Activated T-cell treated with anti-CD3 and anti-CD28 coated beads for 48 hours (primary cell): Measurements from ENCODE around the gene BEAN1.
"Not testable (repeated sequence)": the region's sequence is repeated elsewhere in the genome, so short reads cannot be mapped to it uniquely, and the experiment has no call there.

Source experiments
- DNase-seq: peaks from one replicate; pipeline ENCODE4 v3.0.0-alpha.2; 2020; ENCODE audit warnings: low read depth

Gene BEAN1

DNA sequence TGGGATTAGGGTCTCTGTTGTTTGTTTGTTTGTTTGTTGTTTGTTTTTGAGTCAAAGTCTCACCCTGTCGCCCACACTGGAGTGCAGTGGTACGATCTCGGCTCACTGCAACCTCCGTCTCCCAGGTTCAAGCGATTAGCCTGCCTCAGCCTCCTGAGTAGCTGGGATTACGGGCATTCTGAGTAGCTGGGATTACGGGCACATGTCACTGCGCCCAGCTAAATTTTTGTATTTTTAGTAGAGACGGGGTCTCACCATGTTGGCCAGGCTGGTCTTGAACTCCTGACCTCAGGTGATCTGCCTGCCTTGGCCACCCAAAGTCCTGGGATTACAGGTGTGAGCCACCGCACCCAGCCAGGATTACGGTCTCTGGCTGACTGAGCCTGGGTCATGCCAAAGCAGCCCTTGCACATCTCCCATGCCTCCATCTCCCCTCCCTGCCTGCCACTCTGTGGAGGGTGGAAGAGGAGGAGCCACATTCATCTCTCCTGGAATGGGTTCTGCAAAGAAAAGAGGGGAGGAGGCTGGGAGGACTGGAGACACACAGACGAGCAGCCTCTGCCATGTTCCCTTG is 59.2 kb downstream of the BEAN1 start:
- DNase-seq, result no peak

DNA sequence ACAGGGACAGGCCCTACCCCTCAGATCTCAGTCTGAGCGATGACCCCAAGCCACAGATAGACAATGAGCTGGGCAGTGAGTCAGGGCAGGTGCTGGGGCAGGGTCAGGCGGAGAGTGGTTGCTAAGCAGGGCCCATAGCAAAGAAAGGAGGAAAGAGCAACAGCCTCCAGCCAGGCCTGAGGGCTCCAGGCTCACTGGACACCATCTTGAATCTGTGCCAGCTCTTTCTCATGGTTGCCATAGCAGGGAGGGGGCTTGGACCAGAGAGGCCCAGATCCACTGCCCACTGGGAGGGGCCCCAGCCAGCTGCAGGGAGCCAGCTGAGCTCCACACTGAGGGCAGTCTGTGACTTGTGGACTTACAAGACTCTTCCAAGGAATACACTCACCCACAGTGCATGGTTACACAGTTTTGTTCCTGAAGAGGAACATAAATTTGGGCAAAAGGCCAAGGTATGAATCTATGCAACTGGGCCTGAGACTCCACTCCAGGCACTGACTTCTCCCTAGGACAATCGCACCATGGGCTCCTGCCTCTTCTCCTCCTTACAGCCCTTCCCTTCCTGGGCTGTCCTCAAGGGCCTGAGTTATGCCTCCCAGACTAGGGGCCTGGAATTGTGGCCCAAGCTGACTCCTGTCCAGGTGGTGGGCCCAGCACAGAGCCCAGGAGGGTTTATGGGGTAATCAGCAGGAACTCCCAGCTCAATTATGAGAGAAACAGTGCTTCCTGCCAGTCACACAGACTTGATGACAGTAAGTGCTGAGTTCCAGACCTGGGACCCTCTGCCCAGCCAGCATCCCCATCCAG is 59.9 kb downstream of the BEAN1 start:
- DNase-seq, result no peak

DNA sequence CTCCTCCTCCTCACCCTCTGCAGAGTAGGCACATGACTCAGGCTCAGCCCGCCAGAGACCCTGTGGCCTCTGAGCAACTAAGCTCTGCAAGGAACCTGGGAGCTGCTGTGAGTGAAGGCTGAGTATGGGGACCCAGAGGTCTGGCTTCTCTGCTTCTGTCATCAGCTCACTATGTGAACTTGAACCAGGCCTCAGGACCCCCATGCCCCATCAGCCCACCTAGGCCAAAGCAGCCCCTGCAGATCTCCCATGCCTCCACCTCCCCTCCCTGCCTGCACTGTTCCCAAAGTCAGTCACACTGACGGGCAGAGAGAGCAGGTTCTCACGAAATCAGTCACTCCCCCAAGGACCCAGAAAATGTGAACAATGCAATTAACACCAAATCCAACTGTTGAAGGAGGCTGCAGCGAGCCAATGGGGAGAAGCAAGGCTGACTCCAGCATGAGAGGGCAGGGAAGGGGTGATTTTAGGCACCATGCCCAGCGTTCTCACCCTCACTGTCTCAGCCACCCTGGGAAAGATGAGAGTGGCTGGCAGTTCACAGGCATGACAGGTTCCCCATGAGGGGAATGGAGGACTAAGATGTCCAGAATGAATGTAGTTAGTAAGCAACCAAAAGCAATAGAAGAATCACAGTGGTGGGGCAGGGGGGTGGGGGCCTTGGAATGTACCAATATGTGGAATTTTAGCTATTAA is 60.6 kb downstream of the BEAN1 start:
- DNase-seq, result no peak

DNA sequence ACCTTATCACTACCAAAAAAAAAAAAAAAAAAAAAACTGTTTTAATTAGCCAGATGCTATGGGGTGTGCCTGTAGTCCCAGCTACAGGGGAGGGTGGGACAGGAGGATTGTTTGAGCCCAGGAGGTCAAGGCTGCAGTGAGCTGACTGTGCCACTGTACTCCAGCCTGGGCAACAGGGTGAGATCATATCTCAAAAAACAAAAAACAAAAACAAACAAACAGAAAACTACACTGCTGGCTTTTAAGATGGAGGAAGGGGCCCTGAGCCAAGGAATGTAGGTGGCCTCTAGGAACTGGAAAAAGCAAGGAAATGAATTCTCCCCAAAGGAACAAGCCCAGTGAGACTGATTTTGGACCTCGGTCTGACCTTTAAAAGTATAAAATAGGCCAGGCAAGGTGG is 61.4 kb downstream of the BEAN1 start:
- no peak for DNase-seq

DNA sequence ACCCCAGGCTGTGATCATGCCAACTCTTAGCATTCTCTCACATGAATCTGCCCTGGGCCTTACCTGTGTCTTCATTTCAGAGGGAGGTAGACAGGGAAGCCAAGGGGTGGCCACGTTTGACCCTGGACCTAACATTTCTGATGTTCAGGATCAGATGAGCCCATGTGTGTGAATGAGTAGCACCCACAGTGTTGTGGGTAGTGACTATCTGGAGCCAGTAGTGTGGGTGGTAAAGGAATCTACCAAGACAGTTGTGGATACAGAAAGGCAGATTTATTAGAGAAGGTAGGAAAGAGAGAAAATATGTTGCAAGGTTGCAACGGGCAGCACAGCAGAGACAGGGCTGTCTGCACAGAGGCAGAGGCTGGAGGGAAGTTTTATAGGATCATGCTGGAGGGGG is 62.3 kb downstream of the BEAN1 start:
- no peak for DNase-seq

DNA sequence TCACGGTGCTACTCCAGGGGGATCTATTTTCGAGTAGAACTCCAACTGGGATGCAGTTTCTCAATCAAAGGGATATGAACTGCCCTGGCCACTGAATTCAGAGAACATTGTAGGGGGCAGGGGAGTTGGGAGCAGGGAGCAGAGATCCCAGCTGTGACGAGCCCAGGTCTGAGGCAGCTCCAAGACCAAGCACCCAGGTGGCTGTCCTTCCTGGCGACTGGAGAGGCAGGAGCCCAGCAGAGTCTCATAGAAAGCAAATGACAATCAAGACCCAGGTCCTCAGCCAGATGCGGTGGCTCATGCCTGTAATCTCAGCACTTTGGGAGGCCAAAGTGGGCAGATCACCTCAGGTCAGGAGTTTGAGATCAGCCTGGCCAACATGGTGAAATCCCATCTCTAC is 62.7 kb downstream of the BEAN1 start:
- no peak for DNase-seq

DNA sequence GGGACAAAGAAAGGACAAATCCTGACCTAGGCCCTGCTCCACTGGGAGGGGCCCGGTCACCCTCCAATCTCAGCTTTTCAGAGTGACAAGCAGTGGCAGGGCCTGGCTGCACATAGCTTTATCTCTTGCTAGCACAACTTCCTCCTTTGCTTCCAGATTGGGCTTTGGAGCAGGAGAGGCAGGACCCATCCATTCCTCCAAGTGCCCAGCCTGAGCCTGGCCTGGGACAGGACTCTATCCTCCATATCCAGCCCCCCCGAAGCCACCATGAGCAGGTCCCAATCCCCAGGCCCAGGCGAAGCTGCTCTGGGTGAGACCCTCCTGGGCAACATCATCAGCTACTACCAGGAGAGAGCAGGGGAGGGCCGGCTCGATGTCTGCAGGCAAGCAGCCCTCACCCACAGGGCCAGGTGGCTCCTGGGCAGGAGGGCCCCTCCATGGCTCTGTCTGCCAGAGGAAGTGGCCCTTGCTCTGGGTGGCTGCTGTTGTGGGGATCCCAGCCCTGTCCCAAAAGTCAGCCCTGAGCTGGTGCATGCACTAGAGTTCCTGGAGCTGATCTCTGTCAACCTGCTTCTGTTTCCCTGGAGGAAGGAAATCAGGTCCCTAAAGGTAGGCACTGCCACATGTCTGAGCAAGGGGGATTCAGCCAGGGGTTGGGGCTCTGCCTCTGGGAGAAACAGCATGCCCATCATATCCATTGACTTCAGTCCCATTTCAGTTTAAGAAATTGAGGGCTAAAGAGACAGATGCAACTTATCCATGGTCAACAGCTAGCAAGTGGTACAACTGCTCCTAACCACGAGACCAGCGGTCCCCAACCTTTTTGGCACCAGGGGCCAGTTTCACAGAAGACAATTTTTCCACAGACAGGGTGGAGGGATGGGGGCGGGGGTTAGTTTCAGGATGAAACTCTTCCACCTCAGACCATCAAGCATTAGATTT is 64.0 kb downstream of the BEAN1 start:
- no peak for DNase-seq

DNA sequence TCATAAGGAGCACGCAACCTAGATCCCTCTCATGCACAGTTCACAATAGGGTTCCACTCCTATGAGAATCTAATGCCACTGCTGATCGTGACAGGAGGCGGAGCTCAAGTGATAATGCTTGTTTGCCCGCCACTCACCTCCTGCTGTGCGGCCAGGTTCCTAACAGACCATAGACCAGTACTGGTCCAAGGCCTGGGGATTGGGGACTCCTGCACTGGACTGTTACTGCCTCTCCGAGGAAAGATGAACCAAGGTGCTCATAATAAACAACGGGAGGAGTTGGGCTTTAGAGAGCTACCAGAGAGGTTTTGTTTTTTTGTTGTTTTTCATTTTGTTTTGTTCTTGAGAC is 64.6 kb downstream of the BEAN1 start:
- no peak for DNase-seq

DNA sequence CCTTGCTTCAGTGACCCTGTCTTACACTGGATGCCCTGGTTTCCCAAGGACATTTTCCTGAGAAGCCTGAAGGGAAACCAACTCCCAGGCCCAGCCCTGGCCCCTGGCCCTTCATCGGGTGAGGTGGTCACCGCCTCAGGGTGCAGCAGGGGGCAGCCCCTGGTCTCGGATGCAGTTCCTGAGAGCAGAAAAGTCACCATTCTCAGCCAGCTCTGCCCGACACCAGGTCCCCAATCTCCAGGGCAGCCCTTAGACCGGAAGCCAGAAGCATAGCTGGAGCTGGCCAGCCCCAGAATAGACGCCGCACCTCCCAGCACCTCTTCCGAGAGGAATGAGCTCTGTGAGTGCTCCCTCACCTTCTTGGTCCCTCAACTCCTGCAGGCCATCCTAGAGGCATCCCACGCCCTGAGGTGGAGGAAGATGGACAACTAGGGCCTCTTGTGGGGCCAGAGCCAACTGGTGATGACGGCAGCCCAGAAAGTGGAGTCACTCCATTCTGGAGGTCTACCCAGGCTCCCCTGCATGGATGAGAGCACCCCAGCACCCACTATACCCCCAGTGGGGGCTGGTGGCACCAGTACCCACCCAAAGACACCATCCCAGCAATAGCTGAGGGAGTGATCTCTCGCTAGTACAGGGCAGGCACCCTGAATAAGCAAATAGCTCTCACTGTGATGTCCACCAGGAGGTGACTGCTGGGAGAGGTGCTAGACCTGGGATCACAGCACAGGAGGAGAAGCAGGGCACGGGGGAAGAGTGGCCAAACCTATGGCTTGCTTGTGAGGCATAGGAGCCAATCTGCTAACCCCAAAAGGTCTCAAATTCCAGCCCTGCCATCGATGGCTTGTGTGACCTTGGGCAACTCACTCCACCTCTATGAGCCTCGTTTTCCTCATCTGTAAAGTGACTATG is 66.7 kb downstream of the BEAN1 start:
- no peak for DNase-seq

DNA sequence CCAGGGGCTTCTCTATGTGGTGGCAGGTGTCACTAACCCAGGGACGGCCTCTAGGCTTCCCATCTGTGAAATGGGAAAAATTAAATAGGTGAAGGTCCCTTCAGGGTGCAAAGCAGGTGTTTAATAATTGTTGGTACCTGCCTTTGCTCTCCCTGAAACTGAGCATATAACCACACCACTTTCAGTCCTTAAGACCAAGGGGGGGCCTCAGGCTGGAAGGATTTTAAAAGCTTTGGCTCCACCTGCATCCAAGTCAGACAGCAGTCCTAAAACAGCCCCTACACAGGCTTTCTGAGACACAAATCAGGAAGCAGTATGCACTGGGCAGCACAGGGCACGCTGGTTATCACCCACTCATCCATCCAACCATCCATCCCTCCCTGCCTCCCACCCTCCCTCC is 67.8 kb downstream of the BEAN1 start:
- DNase-seq, result no peak

DNA sequence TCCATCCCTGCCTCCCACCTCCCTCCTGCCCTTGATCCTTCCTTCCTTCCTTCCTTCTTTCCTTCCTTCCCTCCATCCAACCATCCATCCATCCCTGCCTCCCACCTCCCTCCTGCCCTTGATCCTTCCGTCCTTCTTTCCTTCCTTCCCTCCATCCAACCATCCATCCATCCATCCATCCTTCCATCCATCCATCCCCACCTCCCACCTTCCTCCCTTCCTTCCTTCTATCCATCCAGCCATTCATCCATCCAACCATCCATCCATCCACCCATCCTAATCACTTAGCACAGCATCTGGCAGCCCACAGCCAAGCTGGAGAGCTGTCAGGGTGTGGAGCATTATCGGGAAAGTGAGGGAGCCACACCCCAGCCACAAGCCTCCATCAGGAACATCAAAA is 68.3 kb downstream of the BEAN1 start:
- no peak for DNase-seq

DNA sequence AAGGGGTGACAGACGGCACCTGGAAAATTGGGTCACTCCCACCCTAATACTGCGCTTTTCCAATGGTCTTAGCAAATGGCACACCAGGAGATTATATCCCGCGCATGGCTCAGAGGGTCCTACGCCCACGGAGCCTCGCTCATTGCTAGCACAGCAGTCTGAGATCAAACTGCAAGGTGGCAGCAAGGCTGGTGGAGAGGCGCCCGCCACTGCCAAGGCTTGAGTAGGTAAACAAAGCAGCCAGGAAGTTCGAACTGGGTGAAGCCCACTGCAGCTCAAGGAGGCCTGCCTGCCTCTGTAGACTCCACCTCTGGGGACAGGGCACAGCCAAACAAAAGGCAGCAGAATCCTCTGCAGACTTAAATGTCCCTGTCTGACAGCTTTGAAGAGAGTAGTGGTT is 69.1 kb downstream of the BEAN1 start:
- DNase-seq, result not testable (repeated sequence)

DNA sequence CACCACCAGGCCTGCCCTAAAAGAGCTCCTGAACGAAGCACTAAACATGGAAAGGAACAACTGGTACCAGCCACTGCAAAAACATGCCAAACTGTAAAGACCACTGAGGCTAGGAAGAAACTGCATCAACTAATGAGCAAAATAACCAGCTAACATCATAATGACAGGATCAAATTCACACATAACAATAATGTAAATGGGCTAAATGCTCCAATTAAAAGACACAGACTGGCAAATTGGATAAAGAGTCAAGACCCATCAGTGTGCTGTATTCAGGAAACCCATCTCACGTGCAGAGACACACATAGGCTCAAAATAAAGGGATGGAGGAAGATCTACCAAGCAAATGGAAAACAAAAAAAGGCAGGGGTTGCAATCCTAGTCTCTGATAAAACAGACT is 70.8 kb downstream of the BEAN1 start:
- DNase-seq, result not testable (repeated sequence)

DNA sequence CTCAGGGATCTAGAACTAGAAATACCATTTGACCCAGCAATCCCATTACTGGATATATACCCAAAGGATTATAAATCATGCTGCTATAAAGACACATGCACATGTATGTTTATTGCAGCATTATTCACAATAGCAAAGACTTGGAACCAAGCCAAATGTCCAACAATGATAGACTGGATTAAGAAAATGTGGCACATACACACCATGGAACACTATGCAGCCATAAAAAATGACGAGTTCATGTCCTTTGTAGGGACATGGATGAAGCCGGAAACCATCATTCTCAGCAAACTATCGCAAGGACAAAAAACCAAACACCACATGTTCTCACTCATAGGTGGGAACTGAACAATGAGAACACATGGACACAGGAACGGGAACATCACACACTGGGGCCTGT is 74.5 kb downstream of the BEAN1 start:
- not testable (repeated sequence) for DNase-seq

DNA sequence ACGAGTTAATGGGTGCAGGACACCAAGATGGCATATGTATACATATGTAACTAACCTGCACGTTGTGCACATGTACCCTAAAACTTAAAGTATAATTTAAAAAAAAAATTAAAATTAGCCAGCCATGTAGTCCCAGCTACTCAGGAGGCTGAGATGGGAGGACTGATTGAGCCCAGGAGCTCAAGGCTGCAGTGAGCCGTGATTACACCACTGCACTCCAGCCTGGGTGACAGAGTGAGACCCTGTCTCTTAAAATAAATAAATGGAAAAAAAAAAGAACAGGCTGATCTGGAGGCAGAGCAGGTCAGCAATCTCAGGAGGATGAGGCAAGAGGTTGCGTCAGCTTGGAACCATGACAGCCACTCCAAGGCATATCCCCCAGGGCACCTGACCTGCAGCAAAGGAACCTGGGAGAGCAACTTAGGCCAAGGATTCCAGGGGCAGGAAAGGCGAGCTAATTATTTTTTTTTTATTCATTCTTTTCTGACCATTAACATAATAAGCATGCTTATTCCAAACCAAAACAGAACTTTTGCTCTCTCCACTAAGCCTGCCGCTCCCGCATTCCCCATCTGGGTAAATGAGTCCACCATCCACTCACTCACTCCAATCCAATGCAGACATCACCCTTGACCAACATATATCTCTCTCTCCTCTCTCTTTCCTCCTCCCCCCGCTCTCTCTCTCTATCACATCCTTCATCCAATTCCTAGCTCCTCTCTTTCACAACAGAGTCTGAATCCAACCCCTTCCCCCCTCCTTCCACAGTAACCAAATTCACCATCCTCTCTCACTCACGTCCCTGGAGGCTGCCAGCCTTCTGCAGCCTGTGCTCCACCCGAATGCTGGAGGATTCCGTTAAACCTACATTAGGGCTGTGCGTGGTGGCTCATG is 75.2 kb downstream of the BEAN1 start:
- no peak for DNase-seq

DNA sequence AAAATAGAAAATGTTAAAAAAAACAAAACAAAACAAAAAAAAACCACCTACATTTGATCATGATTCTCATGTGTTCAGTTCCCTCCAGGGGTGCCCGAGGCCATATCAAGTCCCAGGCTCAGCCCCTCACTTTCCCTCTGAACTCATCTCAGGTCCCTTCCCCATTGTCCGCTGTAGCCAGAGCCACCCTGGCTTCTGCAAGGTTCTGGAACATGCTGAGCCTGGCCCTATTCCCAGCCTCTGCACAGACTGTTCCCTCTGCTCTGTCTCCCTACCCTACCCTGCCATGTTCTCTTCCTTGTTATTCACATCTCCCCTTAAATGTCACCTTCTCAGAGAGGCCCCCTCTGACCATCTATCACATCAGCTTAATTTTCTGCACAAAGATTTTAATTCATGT is 75.9 kb downstream of the BEAN1 start:
- no peak for DNase-seq

DNA sequence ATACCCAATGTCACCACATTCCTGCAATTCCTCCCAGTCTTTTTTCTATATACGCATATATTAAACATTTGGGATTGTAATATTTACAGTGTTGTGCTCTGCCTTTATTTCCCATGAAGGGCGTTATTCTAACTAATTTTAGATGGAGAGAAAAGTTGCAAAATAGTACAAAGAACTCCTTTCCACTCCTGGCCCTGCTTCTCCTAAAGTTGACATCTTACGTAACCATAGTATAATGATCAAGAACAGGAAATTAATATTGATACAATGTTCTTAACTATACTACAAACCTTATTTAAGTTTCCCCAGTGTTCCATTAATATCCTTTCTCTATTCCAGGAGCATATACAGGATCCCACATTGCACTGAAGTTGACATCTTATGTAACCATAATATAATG is 76.5 kb downstream of the BEAN1 start:
- no peak for DNase-seq

DNA sequence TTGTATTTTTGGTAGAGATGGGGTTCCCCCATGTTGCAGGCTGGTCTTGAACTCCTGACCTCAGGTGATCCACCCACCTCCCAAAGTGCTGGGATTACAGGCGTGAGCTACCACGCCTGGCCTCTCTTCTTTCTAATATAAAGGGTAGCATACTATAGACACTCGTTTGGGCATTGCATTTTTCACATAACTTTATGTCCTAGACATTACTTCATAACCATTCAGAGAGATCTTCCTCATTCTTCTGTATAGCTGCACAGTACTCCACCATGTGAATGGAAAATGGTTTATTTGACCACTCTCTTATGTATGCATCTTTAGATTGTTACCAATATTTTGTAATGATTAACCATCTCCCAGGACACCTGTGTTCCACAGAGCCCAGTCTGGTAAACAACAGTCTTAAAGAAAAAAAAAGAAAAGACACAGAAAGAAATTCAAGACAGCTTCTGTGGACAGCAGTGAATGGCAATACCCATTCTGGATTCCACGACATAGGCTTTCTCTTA is 80.7 kb downstream of the BEAN1 start:
- no peak for DNase-seq

DNA sequence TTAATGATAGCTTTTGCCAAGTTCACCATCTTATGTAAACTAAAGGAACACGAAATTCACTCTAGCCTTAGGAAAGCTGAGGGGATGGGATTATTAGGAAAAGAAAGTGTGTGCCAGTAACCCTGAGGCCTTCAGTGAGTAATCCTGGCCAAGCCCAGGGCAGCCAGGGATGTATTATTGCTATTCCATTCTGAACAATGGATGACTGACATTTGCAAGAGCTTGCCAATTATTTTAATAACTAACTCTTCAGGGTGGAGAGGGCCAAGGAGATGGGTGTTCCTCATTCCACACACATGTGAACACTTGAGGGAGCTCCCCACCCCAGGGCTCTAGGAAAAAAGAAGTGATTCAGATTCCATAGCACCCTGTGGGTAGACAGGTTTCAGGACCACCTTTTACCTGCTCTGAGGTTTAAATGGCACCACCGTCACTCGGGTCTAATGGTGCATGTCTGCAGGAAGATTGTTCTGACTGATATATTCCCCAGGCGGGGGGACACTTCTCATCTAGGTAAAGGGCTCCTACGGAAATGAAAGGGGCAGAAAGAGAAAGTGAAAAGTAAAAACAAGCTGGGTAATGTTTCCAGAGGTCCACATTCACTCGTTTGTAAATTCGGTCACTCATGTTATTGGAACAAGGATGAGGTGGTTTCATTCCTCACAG is 81.3 kb downstream of the BEAN1 start:
- DNase-seq, result no peak
